ENCODE results near the gene MAZ. TPM values are rescaled to one million over a fixed set of nuclear protein-coding genes. Genes with fewer than 3 reads are reported as not detected.
A peak's percentile ranks its signal among the peaks of the same experiment; 100 is the strongest.

Gene MAZ
- total and polyA plus RNA-seq, 2 of the 13 experiments (the other 11 are each of a cell fraction or from before 2014, with no cell fraction given) = 203 to 277 TPM

DNA sequence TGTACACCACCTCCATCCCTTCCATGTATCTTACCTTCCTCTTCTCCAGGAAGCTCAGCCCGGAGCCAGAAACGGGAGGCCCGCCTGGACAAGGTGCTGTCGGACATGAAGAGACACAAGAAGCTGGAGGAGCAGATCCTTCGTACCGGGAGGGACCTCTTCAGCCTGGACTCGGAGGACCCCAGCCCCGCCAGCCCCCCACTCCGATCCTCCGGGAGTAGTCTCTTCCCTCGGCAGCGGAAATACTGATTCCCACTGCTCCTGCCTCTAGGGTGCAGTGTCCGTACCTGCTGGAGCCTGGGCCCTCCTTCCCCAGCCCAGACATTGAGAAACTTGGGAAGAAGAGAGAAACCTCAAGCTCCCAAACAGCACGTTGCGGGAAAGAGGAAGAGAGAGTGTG, 13.2 kb downstream of the MAZ start (continued):
- TF ChIP-seq, protein P1, sequence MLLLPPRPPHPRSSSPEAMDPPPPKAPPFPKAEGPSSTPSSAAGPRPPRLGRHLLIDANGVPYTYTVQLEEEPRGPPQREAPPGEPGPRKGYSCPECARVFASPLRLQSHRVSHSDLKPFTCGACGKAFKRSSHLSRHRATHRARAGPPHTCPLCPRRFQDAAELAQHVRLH (CRISPR knock-in tag; IDR thresholded peaks at IDR 0.05; ENCODE audit: borderline replicate concordance, low read depth) = 0 out of 2 replicates have a peak, but pooled peaks have one; percentile 29
- TF ChIP-seq, protein P2, sequence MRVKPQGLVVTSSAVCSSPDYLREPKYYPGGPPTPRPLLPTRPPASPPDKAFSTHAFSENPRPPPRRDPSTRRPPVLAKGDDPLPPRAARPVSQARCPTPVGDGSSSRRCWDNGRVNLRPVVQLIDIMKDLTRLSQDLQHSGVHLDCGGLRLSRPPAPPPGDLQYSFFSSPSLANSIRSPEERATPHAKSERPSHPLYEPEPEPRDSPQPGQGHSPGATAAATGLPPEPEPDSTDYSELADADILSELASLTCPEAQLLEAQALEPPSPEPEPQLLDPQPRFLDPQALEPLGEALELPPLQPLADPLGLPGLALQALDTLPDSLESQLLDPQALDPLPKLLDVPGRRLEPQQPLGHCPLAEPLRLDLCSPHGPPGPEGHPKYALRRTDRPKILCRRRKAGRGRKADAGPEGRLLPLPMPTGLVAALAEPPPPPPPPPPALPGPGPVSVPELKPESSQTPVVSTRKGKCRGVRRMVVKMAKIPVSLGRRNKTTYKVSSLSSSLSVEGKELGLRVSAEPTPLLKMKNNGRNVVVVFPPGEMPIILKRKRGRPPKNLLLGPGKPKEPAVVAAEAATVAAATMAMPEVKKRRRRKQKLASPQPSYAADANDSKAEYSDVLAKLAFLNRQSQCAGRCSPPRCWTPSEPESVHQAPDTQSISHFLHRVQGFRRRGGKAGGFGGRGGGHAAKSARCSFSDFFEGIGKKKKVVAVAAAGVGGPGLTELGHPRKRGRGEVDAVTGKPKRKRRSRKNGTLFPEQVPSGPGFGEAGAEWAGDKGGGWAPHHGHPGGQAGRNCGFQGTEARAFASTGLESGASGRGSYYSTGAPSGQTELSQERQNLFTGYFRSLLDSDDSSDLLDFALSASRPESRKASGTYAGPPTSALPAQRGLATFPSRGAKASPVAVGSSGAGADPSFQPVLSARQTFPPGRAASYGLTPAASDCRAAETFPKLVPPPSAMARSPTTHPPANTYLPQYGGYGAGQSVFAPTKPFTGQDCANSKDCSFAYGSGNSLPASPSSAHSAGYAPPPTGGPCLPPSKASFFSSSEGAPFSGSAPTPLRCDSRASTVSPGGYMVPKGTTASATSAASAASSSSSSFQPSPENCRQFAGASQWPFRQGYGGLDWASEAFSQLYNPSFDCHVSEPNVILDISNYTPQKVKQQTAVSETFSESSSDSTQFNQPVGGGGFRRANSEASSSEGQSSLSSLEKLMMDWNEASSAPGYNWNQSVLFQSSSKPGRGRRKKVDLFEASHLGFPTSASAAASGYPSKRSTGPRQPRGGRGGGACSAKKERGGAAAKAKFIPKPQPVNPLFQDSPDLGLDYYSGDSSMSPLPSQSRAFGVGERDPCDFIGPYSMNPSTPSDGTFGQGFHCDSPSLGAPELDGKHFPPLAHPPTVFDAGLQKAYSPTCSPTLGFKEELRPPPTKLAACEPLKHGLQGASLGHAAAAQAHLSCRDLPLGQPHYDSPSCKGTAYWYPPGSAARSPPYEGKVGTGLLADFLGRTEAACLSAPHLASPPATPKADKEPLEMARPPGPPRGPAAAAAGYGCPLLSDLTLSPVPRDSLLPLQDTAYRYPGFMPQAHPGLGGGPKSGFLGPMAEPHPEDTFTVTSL (CRISPR knock-in tag; IDR thresholded peaks at IDR 0.05; ENCODE audit: borderline replicate concordance) = no peak
- TF ChIP-seq TSC22D2 (CRISPR knock-in tag; IDR thresholded peaks at IDR 0.05; ENCODE audit: borderline replicate concordance) = no peak
- 0 out of 4 replicates have a peak, but pooled peaks of 1 of the 2 experiments have one; percentile 29 for TF ChIP-seq POLR2A (IDR thresholded peaks at IDR 0.05; ENCODE audit: insufficient read depth in 1 of 2, low read depth in 2 of 2, low read length in 2 of 2)
- TF ChIP-seq, protein P3, sequence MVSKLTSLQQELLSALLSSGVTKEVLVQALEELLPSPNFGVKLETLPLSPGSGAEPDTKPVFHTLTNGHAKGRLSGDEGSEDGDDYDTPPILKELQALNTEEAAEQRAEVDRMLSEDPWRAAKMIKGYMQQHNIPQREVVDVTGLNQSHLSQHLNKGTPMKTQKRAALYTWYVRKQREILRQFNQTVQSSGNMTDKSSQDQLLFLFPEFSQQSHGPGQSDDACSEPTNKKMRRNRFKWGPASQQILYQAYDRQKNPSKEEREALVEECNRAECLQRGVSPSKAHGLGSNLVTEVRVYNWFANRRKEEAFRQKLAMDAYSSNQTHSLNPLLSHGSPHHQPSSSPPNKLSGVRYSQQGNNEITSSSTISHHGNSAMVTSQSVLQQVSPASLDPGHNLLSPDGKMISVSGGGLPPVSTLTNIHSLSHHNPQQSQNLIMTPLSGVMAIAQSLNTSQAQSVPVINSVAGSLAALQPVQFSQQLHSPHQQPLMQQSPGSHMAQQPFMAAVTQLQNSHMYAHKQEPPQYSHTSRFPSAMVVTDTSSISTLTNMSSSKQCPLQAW (CRISPR knock-in tag; IDR thresholded peaks at IDR 0.05) = no peak
- no peak for TF ChIP-seq ZNF264 (CRISPR knock-in tag; IDR thresholded peaks at IDR 0.05)
- TF ChIP-seq TAF15 (IDR thresholded peaks at IDR 0.05; ENCODE audit: low read depth, low read length, poor library complexity, severe bottlenecking) = no peak
- TF ChIP-seq, protein P4, sequence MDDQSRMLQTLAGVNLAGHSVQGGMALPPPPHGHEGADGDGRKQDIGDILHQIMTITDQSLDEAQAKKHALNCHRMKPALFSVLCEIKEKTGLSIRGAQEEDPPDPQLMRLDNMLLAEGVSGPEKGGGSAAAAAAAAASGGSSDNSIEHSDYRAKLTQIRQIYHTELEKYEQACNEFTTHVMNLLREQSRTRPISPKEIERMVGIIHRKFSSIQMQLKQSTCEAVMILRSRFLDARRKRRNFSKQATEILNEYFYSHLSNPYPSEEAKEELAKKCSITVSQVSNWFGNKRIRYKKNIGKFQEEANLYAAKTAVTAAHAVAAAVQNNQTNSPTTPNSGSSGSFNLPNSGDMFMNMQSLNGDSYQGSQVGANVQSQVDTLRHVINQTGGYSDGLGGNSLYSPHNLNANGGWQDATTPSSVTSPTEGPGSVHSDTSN (CRISPR knock-in tag; IDR thresholded peaks at IDR 0.05; ENCODE audit: borderline replicate concordance) = no peak
- TF ChIP-seq ZNF766 (CRISPR knock-in tag; IDR thresholded peaks at IDR 0.05; ENCODE audit: borderline replicate concordance) = no peak
- TF ChIP-seq, protein P5, sequence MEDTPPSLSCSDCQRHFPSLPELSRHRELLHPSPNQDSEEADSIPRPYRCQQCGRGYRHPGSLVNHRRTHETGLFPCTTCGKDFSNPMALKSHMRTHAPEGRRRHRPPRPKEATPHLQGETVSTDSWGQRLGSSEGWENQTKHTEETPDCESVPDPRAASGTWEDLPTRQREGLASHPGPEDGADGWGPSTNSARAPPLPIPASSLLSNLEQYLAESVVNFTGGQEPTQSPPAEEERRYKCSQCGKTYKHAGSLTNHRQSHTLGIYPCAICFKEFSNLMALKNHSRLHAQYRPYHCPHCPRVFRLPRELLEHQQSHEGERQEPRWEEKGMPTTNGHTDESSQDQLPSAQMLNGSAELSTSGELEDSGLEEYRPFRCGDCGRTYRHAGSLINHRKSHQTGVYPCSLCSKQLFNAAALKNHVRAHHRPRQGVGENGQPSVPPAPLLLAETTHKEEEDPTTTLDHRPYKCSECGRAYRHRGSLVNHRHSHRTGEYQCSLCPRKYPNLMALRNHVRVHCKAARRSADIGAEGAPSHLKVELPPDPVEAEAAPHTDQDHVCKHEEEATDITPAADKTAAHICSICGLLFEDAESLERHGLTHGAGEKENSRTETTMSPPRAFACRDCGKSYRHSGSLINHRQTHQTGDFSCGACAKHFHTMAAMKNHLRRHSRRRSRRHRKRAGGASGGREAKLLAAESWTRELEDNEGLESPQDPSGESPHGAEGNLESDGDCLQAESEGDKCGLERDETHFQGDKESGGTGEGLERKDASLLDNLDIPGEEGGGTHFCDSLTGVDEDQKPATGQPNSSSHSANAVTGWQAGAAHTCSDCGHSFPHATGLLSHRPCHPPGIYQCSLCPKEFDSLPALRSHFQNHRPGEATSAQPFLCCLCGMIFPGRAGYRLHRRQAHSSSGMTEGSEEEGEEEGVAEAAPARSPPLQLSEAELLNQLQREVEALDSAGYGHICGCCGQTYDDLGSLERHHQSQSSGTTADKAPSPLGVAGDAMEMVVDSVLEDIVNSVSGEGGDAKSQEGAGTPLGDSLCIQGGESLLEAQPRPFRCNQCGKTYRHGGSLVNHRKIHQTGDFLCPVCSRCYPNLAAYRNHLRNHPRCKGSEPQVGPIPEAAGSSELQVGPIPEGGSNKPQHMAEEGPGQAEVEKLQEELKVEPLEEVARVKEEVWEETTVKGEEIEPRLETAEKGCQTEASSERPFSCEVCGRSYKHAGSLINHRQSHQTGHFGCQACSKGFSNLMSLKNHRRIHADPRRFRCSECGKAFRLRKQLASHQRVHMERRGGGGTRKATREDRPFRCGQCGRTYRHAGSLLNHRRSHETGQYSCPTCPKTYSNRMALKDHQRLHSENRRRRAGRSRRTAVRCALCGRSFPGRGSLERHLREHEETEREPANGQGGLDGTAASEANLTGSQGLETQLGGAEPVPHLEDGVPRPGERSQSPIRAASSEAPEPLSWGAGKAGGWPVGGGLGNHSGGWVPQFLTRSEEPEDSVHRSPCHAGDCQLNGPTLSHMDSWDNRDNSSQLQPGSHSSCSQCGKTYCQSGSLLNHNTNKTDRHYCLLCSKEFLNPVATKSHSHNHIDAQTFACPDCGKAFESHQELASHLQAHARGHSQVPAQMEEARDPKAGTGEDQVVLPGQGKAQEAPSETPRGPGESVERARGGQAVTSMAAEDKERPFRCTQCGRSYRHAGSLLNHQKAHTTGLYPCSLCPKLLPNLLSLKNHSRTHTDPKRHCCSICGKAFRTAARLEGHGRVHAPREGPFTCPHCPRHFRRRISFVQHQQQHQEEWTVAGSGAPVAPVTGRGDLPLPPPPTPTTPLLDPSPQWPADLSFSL (CRISPR knock-in tag; IDR thresholded peaks at IDR 0.05) = no peak
- TF ChIP-seq RXRA (CRISPR knock-in tag; IDR thresholded peaks at IDR 0.05) = no peak
- no peak for TF ChIP-seq ONECUT2 (CRISPR knock-in tag; IDR thresholded peaks at IDR 0.05)

Measured in HepG2 (cell line).